HG02610 (cell line): ENCODE measurements around the gene ZNF576.
A peak's percentile ranks its signal among the peaks of the same experiment; 100 is the strongest.
"Not testable (repeated sequence)": the region's sequence is repeated elsewhere in the genome, so short reads cannot be mapped to it uniquely, and the experiment has no call there.

ENCODE experiments used
- ATAC-seq: cut with Tn5 transposase; IDR thresholded peaks from one replicate; pipeline ENCODE4 v1.9.1; 2021; ENCODE audit warnings: mild to moderate bottlenecking, moderate library complexity; ENCODE audit not compliant: unreplicated experiment

The ZNF576 gene

DNA sequence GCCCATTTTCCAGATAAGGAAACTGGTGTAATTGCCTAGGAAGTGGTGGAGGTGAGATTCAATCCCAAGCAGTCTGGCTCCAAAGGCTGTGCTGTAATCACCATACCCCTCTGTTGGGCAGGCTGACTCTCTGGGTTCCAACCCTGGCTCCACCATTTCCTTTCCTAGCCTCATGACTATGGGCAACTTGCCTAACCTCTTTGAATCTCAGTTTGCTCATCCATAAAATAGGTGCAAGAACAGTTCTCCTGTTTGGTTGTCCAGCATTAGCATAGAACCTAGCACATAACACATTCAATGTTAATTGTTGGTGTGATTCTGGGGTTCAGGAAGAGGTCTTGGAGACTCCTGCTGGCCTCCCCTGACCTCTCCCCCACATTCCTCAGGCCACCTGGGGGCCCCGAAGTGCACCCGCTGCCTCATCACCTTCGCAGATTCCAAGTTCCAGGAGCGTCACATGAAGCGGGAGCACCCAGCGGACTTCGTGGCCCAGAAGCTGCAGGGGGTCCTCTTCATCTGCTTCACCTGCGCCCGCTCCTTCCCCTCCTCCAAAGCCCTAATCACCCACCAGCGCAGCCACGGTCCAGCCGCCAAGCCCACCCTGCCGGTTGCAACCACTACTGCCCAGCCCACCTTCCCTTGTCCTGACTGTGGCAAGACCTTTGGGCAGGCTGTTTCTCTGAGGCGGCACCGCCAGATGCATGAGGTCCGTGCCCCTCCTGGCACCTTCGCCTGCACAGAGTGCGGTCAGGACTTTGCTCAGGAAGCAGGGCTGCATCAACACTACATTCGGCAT is 2.2 kb downstream of the ZNF576 start:
- ATAC-seq, result no peak

DNA sequence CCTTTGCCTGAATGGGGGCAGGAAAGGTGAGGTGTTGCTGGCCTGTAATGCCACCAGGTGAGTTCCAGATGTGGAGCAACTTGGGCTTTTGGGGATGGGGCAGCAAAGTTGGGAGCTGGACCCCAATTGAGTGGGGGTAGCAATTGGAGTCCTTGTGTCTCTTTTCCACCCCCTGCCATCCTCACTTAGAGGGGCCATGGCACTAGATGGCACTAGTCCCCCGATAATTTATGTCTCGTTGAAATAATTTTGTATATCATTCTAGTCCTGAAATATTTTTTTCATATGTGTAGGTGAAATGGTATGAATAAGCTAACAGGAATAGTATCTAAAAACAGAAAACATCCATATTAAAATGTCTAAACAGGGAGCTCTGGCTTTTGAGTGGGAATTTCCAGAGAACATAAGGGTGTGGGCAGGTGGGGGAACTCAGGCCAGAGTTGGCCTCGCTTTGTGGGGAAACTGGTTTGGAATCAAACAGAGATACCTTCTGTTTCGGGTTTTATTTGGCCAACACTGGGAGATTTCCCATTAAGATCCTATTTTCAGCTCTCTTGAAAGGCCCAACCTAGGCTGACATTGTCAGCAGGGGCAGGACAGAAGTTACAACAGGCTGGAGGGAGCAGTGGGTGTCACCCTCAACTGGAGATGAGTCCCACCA is 3.4 kb downstream of the ZNF576 start:
- no peak for ATAC-seq

DNA sequence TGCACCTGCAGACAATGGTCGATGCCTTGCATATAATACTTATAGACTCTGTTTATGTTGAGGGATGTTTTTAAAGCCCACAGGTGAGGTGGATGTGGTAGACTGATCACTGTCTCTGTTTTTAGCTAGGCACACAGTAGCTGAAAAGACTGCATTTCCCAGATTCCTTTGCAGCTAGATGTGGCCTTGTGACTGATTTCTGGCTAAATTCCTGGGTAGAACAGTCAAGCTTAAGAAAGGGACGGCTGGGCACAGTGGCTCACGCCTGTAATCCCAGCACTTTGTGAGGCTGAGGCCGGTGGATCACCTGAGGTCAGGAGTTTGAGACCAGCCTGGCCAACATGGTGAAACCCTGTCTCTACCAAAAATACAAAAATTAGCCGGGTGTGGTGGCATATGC is 3.9 kb downstream of the ZNF576 start:
- not testable (repeated sequence) for ATAC-seq

DNA sequence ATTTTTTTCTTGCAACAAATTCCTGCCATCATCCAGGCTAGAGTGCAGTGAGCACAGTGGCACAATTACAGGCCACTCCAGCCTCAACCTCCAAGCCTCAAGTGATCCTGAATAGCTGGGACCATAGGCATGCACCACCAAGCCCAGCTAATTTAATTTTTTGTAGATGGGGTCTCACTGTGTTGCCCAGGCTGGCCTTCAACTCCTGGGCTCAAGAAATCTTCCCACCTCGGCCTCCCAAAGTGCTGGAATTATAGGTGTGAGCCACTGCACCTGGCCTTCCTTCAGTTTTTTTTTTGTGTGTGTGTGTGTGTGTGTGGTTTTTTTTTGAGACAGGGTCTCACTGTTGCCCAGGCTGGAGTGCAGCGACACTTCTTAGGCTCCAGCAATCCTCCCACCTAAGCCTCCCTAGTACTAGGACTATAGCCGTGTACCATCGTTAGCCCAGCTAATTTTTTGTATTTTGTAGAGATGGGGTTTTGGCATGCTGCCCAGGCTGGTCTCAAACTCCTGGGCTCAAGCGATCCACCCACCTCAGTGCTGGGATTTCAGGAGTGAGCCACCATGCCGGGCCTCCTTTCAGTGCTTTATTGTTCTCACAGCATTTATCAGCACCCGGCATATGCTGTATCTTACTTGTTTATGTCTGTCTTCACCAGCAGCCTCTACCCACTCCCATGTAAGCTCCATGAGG is 9.6 kb downstream of the ZNF576 start:
- ATAC-seq, result no peak

DNA sequence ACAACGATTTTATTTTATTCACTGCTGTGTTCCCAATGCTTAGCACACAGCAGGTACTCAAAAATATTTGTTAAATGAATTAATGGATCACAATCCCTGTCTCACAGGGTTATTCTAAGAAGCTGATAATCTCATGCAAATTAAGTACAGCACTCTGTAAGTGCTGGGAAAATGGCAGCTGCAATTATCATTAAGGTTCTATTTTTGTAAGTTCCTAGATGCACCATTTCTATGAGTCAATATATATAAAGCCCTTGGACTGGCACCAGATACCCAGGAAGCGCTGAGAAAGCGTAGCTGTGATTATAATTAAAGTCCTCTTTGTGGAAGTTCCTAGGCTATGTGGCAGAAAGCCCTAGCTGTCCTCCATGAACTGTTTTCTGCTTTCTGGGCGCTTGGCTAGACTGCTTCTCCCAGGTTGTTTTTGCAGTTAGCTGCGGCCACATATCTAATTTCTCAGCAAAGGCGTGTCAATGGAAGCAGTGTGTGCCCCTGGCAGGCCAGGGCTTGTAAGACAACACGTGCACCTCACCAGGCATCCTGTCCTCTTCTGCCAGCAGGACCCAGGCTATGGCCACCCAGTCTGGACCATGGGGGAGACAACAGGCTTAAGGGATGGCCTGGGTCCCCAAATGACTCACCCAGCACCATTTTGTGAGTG is 10.3 kb downstream of the ZNF576 start:
- no peak for ATAC-seq

DNA sequence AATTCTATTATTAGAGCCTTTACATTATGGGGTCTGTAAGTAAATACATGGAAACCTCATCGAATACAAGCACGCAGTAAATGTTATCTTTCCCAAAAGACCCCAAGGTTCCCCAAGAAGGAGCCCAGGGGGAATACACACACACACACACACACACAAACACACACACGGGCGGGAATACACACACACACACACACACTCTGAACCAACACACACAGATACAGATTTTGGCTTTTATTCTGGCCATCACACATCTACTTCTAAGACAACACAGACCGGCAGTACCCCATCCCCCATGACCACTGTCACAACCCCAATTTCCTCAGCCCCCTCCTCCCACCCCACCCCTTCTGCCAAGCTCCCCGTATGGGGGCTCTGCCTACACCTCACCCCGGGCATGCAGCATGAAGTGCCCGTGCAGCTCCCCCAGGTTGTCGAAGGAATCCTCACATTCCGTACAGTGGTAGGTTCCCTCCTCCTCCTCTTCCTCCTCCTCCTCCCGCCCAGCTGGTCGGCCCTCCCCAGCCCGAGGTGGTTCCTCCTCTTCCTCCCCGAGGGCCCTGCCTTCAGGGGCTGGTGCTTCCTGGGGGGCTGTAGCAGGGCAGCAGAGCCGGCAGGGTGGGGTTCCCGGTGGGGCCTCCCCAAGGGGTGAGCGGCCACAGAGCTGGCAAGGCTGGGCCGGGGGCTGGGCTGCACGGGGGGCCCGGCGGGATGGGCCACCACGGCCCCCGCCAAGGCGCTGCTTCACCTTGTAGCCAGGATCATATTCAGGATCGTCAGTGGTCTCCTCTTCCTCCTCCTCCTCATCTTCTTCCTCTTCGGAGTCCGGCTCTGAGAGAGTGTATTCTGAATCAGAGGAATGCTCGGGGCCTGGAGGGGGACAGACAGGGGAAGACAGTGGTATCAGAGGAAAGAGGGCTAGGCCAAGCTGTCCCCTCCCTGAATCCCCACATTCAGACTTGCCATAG is 11.1 kb downstream of the ZNF576 start:
- ATAC-seq, result no peak

DNA sequence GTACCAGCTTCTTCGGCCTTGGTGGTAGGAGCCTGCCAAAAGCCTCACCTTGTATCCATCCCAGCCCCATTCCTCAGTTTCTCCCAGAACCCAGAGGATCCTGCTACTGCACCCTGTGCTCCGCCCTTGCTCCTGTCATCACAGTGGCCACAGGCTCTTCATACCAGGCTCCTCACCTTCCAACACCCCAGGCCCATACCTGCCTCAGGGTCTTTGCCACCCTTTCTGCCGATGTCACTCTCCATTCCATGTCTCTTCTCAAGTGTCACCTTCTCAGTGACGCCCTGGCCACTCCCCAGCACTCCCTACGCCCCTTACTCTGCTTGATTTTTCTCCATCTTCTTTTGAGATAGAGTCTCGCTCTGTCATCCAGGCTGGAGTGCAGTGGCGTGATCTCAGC is 13.5 kb downstream of the ZNF576 start:
- no peak for ATAC-seq

DNA sequence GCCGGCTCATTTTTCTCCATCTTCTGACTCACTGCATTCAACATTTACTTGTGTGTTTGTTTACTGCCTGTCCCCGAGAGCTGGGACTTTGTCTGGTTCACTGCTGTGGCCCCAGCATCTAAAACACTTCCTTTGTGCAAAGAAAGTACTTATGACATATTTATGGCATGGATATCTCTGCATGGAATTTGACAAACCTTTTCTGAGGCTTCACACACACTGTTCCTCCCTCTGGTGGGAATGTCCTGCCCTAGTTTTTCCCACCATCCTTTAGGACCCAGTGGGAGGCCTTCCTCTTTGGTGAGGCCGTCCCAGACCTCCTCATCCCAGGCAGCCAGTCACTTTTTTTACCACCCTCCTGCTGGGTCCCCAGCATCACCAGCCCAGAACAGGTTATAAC is 14.1 kb downstream of the ZNF576 start:
- no peak for ATAC-seq

DNA sequence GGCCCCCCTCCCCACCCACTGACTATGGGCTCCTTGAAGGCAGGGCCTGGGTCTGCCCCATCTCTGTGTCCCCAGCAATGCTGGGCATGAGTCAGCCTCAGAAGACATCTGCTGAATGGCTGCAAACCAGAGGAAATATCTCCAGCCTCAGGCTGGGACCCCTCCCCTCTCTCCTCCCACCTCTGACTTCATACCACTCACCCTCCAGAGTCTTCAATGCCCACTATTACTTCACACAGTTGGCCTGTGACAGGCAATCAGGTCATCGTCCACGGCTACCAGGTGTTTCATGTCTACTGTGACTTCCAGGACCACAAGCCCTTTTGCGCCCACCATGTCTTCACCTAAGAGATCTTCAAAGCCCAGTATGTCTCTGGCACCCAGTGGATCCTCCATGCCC is 15.4 kb downstream of the ZNF576 start, which contains the start of gene SRRM5:
Gene SRRM5 (plus strand): TSS at position 301 of the 400 bp plus-strand sequence. CDS start 34 bp downstream, at position 335.
- ATAC-seq, result no peak

DNA sequence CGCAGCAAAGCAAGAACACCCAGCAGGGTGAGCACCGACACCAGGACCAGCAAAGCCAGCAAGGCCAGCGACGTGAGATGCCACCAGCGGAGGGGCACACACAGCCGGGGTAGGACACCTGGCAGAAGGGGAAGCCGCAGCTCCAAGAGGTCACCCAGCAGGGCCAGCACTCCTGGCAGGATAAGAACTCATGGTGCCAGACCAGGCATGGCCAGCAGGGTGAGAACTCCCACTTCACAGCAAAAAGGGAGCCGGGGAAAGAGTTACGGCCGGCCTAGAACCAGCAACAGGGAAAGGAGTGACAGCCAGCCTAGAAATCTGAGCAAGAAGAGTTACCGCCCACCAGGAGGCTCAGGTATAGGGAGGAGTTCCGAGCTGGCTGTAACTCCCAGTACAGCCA is 16.0 kb downstream of the ZNF576 start:
- ATAC-seq, result no peak

DNA sequence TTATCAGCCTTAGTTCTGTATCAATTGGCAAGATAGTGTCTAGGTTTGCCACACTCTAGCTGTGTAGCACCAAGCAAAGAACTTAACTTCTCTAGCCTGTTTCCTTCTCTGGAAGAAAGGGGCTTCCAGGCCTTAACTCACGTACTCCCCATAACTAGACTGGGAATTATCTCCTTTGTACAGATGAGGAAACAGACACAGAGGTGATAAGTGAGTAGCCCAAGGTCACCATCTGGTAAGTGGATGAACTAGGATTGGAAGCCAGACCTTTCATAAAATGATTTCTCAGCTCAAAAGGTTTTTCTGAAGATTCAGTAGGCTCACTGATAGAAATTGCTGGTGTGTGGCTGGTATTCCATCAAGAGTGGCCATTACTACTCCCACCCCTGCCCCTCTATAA is 19.9 kb downstream of the ZNF576 start:
- ATAC-seq, result no peak

DNA sequence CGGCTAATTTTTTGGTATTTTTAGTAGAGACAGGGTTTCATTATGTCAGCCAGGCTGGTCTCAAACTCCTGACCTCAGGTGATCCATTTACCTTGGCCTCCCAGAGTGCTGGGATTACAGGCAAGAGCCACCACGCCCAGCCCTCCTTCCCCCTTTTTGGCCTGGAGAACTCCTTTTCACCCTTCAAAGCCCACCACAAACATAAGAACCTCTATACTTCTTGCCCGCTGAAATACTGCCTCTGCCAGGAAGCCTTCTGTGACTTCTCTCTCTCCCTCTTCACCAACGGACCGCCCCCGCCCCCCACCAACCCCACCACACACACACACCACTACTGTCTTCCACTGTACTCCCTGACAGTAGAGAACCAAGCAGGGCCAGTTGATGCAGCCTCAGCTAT is 20.6 kb downstream of the ZNF576 start:
- ATAC-seq, result no peak

DNA sequence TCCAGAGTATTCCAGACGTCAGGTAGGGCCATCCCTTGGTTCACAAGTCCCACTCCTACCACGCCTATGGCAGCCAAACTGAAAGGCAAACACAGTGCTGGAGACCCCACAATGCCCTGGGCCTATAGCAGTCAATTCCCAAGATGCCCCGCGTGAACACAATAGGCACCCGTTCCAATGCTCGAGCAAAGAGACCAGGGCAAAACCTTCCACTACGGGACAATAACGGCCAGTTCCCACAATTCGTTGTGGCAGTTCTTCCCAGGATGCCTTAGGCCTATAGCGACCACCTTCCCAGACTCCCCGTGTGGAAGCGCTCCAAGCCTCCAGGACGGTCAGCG is 22.5 kb downstream of the ZNF576 start:
- ATAC-seq, result peak; percentile 19

DNA sequence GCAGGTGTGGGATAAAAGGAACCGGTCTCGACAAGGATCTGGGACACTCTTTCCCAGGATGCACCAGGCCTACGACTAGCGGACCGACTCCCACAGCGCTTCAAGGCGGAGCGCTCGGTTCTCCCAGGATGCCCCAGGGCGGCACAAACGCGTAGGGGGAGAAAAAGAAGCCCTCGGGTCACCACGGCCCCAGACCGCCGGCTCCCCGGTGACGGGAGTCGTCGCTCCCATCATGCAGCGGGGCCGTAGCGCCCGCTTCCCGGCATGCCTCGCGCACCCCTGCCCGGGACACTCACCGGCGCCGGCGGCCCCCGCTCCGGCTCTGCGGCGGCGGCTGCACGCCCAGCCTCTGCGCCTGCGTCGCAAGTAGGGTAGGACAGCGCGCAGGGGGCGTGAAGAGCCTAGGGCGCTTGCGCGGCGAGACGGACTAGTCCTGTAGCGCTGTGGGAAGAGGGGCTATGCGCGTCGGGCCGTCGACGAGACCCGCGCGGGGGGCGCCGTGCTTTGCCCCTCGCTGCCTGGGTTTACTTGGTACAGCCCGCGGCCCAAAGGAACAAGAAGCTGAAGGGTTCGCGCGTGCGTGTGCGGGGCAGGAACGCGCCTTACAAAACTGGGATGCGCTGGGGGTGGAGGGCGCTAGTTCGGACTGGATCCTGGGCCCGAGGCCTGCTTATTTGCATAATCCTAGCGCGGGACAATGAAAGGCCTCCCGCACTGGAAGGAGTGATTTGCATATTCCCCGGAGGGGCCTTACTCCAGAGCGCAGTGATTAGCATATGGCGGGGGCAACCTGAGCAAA is 23.1 kb downstream of the ZNF576 start, which contains the start of gene ZNF428:
Gene ZNF428 (minus strand): TSS at position 368 of the 799 bp plus-strand sequence. CDS start 5,325 bp downstream, outside the sequence.
- ATAC-seq, result peak; percentile 68

DNA sequence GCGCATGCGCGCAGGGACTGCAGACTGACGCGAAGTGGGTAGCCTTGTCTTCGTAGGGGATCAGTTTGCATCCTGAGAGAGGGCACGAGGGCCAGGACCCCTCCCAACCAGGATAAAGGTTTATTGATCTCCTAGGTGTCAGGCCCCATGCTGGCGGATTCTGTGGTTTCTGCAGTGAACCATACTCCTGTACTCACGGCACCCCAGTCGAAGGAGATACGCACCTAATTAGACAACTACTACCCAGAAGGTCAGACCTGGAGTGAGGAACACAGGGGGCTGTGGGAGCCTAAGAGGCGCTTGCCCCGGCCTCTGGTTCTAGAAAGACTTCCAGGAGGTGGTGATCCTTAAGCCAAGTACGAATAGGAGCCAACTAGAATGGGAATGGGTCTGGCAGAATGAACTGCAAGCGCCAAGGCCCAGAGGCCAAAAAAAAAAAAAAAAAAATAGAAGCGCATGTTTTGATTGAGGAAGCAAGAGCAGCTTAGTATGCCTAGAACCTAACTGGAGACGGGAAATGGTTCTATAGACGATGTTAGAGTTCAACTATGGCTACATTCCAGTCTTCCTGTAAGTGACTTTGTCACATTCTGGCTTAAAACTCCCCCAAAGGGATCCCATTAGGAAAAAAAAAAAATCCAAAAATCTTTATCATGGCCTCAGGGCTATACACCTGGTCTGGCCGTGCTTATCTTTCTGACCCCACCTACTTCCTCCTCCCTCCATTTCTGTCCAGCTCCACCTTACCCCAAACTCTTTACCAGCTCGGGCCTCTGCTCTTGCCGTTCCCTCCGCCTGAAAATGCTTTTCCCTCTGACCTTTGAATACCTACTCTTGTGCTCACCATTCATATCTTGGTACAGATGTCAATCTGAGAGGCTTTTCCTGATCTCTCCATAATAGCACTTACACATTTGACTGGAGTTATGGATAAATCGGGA is 23.9 kb downstream of the ZNF576 start:
- ATAC-seq, result no peak

DNA sequence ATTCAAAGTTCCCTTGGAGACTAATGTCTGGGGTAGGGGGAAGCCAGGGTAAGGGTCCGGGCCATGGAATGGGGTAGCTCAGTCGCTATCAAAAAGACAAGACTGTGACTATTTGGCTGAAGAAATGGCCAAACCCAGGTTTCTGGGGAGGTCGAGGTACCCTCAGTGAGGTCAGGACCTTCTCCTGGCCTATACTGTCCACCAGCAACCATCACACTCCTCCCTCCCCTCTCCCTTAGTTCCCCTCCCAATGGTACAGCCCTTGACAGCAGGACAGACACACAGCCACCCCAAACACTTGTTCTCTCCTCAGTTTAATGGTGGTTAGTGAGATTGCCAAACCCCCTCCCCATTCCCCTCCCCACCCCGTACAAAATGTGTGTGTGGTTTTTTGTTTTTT is 25.7 kb downstream of the ZNF576 start:
- no peak for ATAC-seq

DNA sequence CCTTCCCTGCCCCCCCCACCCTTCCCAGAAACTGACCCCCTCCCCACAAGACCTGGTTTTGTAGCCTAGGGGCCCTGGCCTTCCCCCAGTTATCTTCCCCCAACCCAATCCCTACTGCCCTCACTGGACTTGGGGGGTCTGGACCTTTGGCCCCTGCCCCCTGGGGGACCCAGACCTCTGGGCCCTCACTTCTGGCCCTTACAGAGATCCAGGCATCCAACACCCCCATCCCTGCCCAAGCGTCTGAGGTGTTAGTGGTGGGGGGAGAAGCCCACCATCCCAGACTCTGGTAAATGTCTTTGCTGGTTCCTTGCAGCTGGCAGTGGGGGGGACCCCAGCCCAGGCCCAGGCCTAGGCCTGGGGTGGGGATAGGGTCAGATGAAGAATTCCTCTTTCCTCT is 26.6 kb downstream of the ZNF576 start:
- no peak for ATAC-seq
